GM12891 (cell line): ENCODE results near the gene DNAAF8.
"Not testable (repeated sequence)": the region's sequence is repeated elsewhere in the genome, so short reads cannot be mapped to it uniquely, and the experiment has no call there.

Source experiments
- DNase-seq: peaks from one replicate; pipeline ENCODE4 v3.0.0; 2011; ENCODE audit warnings: low spot score; ENCODE audit not compliant: insufficient read length
- FAIRE-seq: peaks from 2 replicates; lab custom pipeline; 2011; peaks lifted over from hg19 to GRCh38; lab: Jason Lieb, UNC
- PAX5 ChIP-seq: IDR thresholded peaks from 2 replicates; pipeline ENCODE4 v1.6.1; 2011; ENCODE audit warnings: low read length, moderate library complexity, mild to moderate bottlenecking; ENCODE audit not compliant: insufficient read depth, severe bottlenecking
- POLR2A ChIP-seq: IDR thresholded peaks from 2 replicates; pipeline ENCODE4 v1.6.1; 2011; ENCODE audit warnings: low read depth, low read length, control low read depth
- POLR2AphosphoS5 ChIP-seq: IDR thresholded peaks from 2 replicates; pipeline ENCODE4 v1.6.1; 2011; ENCODE audit warnings: low read depth, low read length, control low read depth
- POU2F2 ChIP-seq: IDR thresholded peaks from 2 replicates; pipeline ENCODE4 v1.6.1; 2011; ENCODE audit warnings: low read depth, mild to moderate bottlenecking, control low read depth, low read length, moderate library complexity
- SPI1 ChIP-seq: IDR thresholded peaks from 2 replicates; pipeline ENCODE4 v1.6.1; 2011; ENCODE audit warnings: low read depth, low read length, control low read depth
- TAF1 ChIP-seq: IDR thresholded peaks from 2 replicates; pipeline ENCODE4 v1.6.1; 2011; ENCODE audit warnings: low read depth, low read length, control low read depth

Gene DNAAF8

DNA sequence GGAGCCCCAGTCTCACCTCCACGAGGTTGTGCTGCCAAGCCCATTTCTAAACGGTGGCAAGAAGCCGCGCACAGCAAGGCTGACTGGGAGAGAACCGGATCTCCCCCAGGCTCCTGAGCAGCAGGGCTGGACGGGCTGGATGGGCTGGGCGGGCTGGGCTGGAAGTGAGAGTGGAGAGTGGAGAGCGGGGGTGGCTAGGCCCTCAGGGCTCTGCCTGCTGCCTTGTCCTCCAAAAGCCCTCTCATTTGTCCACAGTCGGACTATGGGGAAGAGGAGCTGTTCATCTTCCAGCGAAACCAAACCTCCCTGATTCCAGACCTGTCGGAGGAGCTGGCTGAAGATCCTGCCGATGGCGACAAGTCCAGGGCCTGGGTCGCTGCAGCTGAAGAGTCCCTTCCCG, 3.2 kb downstream of the DNAAF8 start:
- no peak for DNase-seq
- no peak for TF ChIP-seq POLR2A
- no peak for TF ChIP-seq POLR2AphosphoS5
- no peak for TF ChIP-seq PAX5
- TF ChIP-seq SPI1: no peak
- no peak for TF ChIP-seq TAF1
- no peak for TF ChIP-seq POU2F2

DNA sequence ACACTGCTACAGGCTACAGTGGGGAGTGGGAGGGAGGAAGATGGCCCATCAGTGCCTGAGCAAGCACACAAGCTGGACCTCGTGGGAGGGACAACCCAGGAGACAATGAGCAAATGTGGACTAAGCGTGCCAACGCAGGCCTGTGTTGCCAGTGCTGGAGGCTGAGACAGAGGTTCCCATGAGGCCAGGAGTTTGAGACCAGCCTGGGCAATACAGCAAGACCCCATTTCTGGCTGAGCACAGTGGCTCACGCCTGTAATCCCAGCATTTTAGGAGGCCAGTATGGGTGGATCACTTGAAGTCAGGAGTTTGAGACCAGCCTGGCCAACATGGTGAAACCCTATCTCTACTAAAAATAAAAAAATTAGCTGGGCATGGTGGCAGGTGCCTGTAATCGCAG, 4.0 kb downstream of the DNAAF8 start:
- not testable (repeated sequence) for DNase-seq, FAIRE-seq

More for the DNA sequence above, 3.2 kb downstream of the DNAAF8 start:
- FAIRE-seq: no peak

DNA sequence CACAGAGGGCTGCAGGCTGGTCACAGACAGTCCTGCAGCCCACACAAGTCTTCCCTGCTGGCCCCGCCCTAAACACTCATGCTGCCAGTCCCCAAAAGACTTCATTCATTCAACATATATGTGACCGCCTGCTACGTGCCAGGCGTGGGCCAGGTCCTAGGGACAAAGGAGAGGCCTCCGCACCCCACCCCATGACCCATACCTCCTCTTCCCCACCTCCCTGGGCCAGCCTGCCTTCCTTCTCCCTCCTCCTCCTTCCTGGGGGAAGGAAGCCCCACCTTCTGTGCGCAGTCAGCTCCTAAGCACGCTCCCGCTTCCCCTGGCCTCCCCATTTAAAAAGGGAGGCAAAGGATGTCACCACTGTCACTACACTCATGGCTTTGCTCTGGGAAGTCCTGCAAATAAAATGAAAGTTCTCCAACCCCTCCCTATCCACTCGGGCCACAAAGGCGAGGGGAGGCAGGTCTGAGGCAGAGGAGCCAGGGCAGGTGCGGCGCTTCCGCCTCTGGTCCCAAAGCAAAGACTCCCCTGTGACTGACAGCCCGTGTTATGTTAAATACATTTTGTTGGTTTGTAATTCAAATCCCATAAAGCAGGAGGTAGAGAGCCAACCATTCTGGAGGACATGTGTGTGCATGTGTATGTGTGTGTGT, 9.0 kb downstream of the DNAAF8 start:
- peak; percentile 20 for FAIRE-seq
- TF ChIP-seq SPI1 (no peak), POLR2A (no peak), POLR2AphosphoS5 (no peak), POU2F2 (no peak)

DNA sequence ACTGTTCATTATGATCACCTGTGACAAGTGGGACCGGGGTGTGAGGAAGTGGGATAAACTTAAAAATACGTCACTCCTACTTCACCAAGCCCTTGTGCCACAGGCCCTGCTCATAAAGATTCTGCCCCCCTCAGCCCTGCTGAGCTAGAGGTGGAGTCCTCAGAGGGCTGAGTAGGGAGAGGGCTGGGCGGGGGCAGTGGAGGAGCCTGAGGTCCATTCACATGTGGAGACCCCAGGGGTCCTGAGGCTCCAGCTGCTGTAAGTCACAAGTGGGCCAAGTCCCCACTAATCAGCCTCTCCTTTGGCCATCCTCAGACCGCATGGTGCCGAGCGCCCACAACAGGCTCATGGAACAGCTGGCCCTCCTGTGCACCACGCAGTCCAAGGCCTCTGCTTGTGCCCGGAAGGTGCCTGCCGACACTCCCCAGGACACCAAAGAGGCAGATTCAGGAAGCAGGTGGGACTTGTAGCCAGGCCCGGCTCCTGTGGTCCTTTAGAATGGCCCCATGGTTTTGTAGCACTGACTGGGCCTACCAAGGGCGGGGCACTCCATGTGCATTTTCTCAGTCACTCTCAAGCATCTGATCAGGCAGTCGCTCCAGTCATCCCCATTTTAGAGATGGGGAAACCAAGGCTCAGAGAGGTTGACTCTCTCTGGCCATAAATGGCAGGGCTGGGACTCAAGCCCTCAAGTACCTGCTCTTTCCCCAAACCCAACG, 10.4 kb downstream of the DNAAF8 start:
- no peak for FAIRE-seq
- no peak for DNase-seq
- TF ChIP-seq SPI1 (peak; percentile 49; the same call in 1 of the 2 replicates), PAX5 (no peak), POLR2AphosphoS5 (no peak), POU2F2 (no peak), TAF1 (no peak), POLR2A (no peak)

More for the DNA sequence above, 9.0 kb downstream of the DNAAF8 start:
- DNase-seq: no peak

- FAIRE-seq: no peak
- no peak for DNase-seq
- TF ChIP-seq POLR2A (no peak), SPI1 (no peak), POLR2AphosphoS5 (no peak)
Measured at GRCh38 chr16:4745274-4745569, 10.9 kb downstream of the DNAAF8 start.

DNA sequence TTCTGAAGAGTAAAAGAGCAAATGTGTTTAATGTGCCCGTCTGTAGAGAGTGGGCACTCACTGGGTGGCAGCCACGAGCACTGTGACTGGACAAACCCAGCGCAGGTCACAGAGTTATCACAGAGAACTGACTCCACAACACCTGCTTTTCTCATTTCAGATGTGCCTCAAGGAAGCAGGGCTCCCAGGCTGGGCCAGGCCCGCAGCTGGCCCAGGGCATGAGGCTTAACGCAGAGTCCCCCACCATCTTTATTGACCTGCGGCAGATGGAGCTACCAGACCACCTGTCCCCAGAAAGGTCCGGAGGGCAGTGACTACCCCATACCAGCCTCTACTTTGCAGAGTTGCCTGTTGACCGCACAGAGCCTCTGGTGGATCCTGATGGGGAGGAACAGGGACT, 11.9 kb downstream of the DNAAF8 start:
- TF ChIP-seq PAX5: no peak
- no peak for TF ChIP-seq POU2F2
- TF ChIP-seq POLR2A: no peak
- no peak for TF ChIP-seq TAF1
- FAIRE-seq (peak; percentile 41), DNase-seq (no peak)

DNA sequence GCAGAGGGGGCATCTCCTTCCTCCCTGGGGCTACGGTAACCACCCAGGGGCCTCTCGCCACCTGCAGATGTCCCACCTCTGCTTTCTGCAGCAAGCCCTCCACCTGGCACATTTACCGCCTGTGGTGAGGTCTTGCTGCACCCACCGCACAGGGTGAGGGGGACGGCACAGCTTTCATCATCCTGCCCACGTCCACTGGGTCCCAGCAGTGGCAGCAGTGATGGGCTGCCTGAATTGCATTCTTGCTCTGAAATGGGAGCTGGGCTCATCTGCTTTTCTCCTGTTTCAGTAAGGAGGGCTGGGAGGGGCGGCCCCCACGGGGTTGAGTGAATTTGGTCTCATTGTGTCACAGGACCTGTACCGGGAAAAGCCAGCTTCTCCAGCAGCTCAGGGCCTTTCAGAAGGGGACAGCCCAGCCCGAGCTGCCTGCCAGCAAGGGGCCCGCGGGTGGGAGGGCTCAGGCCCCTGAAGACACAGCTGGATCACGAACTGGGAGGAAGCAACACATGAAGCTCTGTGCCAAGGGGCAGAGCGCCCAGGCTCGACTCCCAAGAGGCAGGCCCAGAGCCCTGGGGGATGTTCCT, 12.7 kb downstream of the DNAAF8 start:
- DNase-seq (no peak), FAIRE-seq (no peak)
- no peak for TF ChIP-seq TAF1
- no peak for TF ChIP-seq POLR2A
- TF ChIP-seq POU2F2: no peak
- TF ChIP-seq SPI1: no peak
- no peak for TF ChIP-seq PAX5

DNA sequence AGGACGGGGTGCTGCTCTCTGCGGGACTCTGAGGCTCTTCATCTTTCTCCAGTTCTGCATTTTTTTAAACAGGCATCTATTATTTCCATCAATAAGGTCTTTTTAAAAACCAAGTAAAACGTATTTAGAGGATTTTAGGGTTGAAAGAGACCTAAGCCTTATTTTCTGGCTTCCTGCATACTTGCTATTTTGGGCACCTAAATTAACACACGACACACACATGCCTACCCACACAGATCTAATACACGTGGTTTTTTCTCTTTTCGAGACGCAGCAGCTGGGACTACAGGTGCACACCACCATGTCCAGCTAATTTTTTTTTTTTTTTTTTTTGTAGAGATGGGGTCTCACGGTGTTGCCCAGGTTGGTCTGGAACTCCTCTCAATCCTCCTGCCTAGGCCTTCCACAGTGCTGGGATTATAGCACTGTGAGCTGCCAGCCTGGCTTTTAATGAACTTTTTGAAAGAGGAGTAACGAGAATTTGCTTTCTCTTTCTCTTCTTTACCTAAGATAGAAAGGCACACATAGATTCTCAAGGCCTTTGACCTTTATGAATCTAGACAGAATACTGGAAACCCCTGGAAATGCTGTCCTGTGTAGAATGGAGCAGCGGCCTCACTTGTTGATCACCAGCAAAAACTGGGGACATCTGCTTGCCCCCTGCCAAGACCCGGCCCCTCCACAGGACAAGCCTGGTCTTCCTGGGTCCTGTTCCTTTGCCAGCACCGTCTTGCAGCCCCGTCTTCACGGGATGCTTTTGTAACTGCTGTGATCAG, 13.8 kb downstream of the DNAAF8 start:
- DNase-seq (no peak), FAIRE-seq (peak; percentile 80)
- TF ChIP-seq POLR2A (no peak), TAF1 (no peak), PAX5 (no peak), POU2F2 (no peak), SPI1 (no peak), POLR2AphosphoS5 (no peak)

GRCh38 chr16:4748682-4749411, 14.5 kb downstream of the DNAAF8 start:
- FAIRE-seq (no peak), DNase-seq (no peak)
- TF ChIP-seq POU2F2: no peak
- TF ChIP-seq POLR2AphosphoS5: no peak
- TF ChIP-seq POLR2A: no peak
- no peak for TF ChIP-seq SPI1
- TF ChIP-seq PAX5: no peak
- TF ChIP-seq TAF1: no peak

- TF ChIP-seq PAX5: no peak
- no peak for TF ChIP-seq TAF1
- TF ChIP-seq POLR2A: no peak
- no peak for TF ChIP-seq SPI1
- no peak for TF ChIP-seq POLR2AphosphoS5
- no peak for TF ChIP-seq POU2F2
- FAIRE-seq (no peak), DNase-seq (no peak)
Measured at GRCh38 chr16:4749700-4750257, 15.4 kb downstream of the DNAAF8 start.

GRCh38 chr16:4750896-4751295, 16.6 kb downstream of the DNAAF8 start:
- DNase-seq (no peak), FAIRE-seq (no peak)
- TF ChIP-seq POU2F2: no peak
- no peak for TF ChIP-seq POLR2AphosphoS5
- no peak for TF ChIP-seq PAX5
